ENCODE data around the gene ZNF337. TPM values are rescaled to one million over a fixed set of nuclear protein-coding genes. Genes with fewer than 3 reads are reported as not detected.
"Not testable (repeated sequence)": the region's sequence is repeated elsewhere in the genome, so short reads cannot be mapped to it uniquely, and the experiment has no call there.

Gene ZNF337
- total RNA-seq = 8.3 TPM
- long read RNA-seq, transcript ZNF337-201 (5 exons, 3,205 nt) = major isoform, 13 of 24 reads
- long read RNA-seq, partial matches to known transcripts = 0 of 24 reads
- long read RNA-seq, other reads (novel, unspliced or antisense) = 10 of 24 reads

GRCh38 chr20:25696371-25697131, at the start of gene ZNF337:
Gene ZNF337 (minus strand): TSS chr20:25696853. CDS start chr20:25686417, 10,436 bp downstream.
- intact Hi-C loops (cut with micrococcal nuclease) = no loop called here
- DNase-seq (peak; percentile 97), ATAC-seq (peak; percentile 100)

GRCh38 chr20:25745738-25746137, 49.1 kb upstream of the ZNF337 start:
- intact Hi-C loops (cut with micrococcal nuclease) = no loop called here
- ATAC-seq (no peak), DNase-seq (no peak)

- intact Hi-C loops (cut with micrococcal nuclease) = no loop called here
Observed at GRCh38 chr20:25745100-25745499, 48.4 kb upstream of the ZNF337 start.

GRCh38 chr20:25744261-25744660, 47.6 kb upstream of the ZNF337 start:
- intact Hi-C loops (cut with micrococcal nuclease) = no loop called here

More at GRCh38 chr20:25745100-25745499, 48.4 kb upstream of the ZNF337 start:
- ATAC-seq = no peak
- DNase-seq = no peak

GRCh38 chr20:25741088-25741487, 44.4 kb upstream of the ZNF337 start:
- intact Hi-C loops (cut with micrococcal nuclease) = no loop called here
- DNase-seq (no peak), ATAC-seq (no peak)

More at GRCh38 chr20:25744261-25744660, 47.6 kb upstream of the ZNF337 start:
- no peak for ATAC-seq
- DNase-seq = no peak

- ATAC-seq (no peak), DNase-seq (no peak)
- intact Hi-C loops (cut with micrococcal nuclease) = no loop called here
Observed at GRCh38 chr20:25739615-25740320, 43.1 kb upstream of the ZNF337 start.

- ATAC-seq = no peak
- no peak for DNase-seq
- intact Hi-C loops (cut with micrococcal nuclease) = no loop called here
Observed at GRCh38 chr20:25738198-25738597, 41.5 kb upstream of the ZNF337 start.

- DNase-seq (no peak), ATAC-seq (no peak)
- intact Hi-C loops (cut with micrococcal nuclease) = no loop called here
Observed at GRCh38 chr20:25733903-25734302, 37.2 kb upstream of the ZNF337 start.

- DNase-seq (no peak), ATAC-seq (no peak)
- intact Hi-C loops (cut with micrococcal nuclease) = no loop called here
Observed at GRCh38 chr20:25730862-25731261, 34.2 kb upstream of the ZNF337 start.

GRCh38 chr20:25726357-25726756, 29.7 kb upstream of the ZNF337 start:
- DNase-seq = no peak
- intact Hi-C loops (cut with micrococcal nuclease) = no loop called here
- ATAC-seq = no peak

GRCh38 chr20:25725639-25726038, 29.0 kb upstream of the ZNF337 start:
- ATAC-seq = no peak
- intact Hi-C loops (cut with micrococcal nuclease) = no loop called here

GRCh38 chr20:25723975-25724374, 27.3 kb upstream of the ZNF337 start:
- DNase-seq (no peak), ATAC-seq (no peak)
- intact Hi-C loops (cut with micrococcal nuclease) = no loop called here

More at GRCh38 chr20:25725639-25726038, 29.0 kb upstream of the ZNF337 start:
- DNase-seq = no peak

- no peak for ATAC-seq
- DNase-seq = no peak
- intact Hi-C loops (cut with micrococcal nuclease) = no loop called here
Observed at GRCh38 chr20:25720285-25720684, 23.6 kb upstream of the ZNF337 start.

- DNase-seq; ATAC-seq; intact Hi-C loops (cut with micrococcal nuclease): not testable (repeated sequence)
Observed at GRCh38 chr20:25718896-25719809, 22.5 kb upstream of the ZNF337 start.

- ATAC-seq (no peak), DNase-seq (no peak)
- intact Hi-C loops (cut with micrococcal nuclease) = no loop called here
Observed at GRCh38 chr20:25707695-25708094, 11.0 kb upstream of the ZNF337 start.

- ATAC-seq (no peak), DNase-seq (no peak)
- intact Hi-C loops (cut with micrococcal nuclease) = no loop called here
Observed at GRCh38 chr20:25706793-25707192, 10.1 kb upstream of the ZNF337 start.

- no peak for DNase-seq
- intact Hi-C loops (cut with micrococcal nuclease) = no loop called here
- ATAC-seq = no peak
Observed at GRCh38 chr20:25705830-25706351, 9.2 kb upstream of the ZNF337 start.

GRCh38 chr20:25704303-25704702, 7.7 kb upstream of the ZNF337 start:
- intact Hi-C loops (cut with micrococcal nuclease); ATAC-seq; DNase-seq: not testable (repeated sequence)

GRCh38 chr20:25700835-25701234, 4.2 kb upstream of the ZNF337 start:
- ATAC-seq; intact Hi-C loops (cut with micrococcal nuclease); DNase-seq: not testable (repeated sequence)

All from left ventricle myocardium superior (tissue), 1 donor.